ENCODE data around the gene MYH3. TPM values are rescaled to one million over a fixed set of nuclear protein-coding genes. Genes with fewer than 3 reads are reported as not detected.

Gene MYH3
- total RNA-seq, 1 experiment from 2014 or later, result 2.9 TPM

DNA sequence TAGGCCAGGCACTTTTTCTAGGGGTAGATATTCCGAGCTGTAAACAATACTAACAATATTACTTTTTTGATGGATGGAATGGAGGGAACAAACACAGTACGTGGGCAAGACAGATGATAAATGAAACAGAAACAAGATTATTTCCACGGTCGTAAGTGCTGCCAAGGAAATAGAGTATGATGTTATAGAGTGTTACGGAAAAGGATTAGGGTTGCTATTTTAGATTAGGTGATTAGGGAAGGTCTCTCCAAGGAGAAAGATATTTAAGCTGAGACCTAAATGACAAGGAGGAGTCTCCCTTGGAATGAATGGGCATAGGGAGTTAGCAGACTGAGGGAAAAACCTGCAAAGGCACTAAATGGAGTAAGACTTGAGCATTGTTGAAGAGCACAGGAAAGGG lies 48.6 kb upstream of the MYH3 start:
- DNase-seq, result no peak
- H3T11ph ChIP-seq (ENCODE audit: low read length), result no peak overlapping the region
- no peak overlapping the region for H4K91ac ChIP-seq (ENCODE audit: insufficient read length, low read depth, low read length)
- H2BK20ac ChIP-seq (ENCODE audit: low read depth, low read length, poor library complexity, severe bottlenecking), result no peak overlapping the region
- H4K8ac ChIP-seq (replicated peaks; ENCODE audit: insufficient read length, low read depth, low read length), result no peak overlapping the region
- no peak overlapping the region for H2BK15ac ChIP-seq (ENCODE audit: low read depth, low read length)
- H3K23me2 ChIP-seq (ENCODE audit: insufficient read length, low read depth, low read length, poor library complexity, severe bottlenecking), result no peaks in the 10 kb centered on the region
- H3K14ac ChIP-seq (ENCODE audit: insufficient read depth, low read length), result no peak overlapping the region
- no peak overlapping the region for H2BK5ac ChIP-seq (ENCODE audit: insufficient read length, low read length)
- H3K9ac ChIP-seq (ENCODE audit: extremely low read depth, insufficient read length, low read length), result no peak overlapping the region
- H3K79me1 ChIP-seq (ENCODE audit: insufficient read depth, low read depth, low read length, poor library complexity, severe bottlenecking), result no peaks in the 10 kb centered on the region
- no peak overlapping the region for H2AFZ ChIP-seq (ENCODE audit: low read length)
- Mint-ChIP-seq H3K9me3 (no peaks in the 10 kb centered on the region), H3K27ac (no peak overlapping the region), H3K36me3 (ENCODE audit: insufficient read depth in 1 of 3, low read depth in 3 of 3) (peaks cover 3 to 41% (median 35%) of the 10 kb centered on the region in 3 experiments; a peak in 5 of 7 replicates), H3K4me1 (peaks cover 4 to 8% of the 10 kb centered on the region in 2 experiments), H3K27me3 (ENCODE audit: low read depth) (no peaks in the 10 kb centered on the region), H3K4me3 (no peak overlapping the region)
- H4K5ac ChIP-seq (ENCODE audit: insufficient read length, low read depth, low read length), result no peak overlapping the region
- no peak overlapping the region for H2BK120ac ChIP-seq (ENCODE audit: low read depth, low read length, poor library complexity, severe bottlenecking)
- no peak overlapping the region for H3K23ac ChIP-seq (ENCODE audit: insufficient read length, low read depth, low read length)
- no peak overlapping the region for H3K27ac ChIP-seq (ENCODE audit: insufficient read length, low read depth, low read length)
- H2AK5ac ChIP-seq (ENCODE audit: insufficient read length, low read length), result no peak overlapping the region
- H2BK12ac ChIP-seq (ENCODE audit: insufficient read length, low read depth, low read length), result no peak overlapping the region
- no peaks in the 10 kb centered on the region for H3K4me1 ChIP-seq (ENCODE audit: insufficient read depth, low read length)
- 100% methylated on average over 1 of the region's 5 CpGs for WGBS (ENCODE audit: extremely low coverage, insufficient read length, low lambda C conversion rate)
- H3K18ac ChIP-seq (ENCODE audit: insufficient read length, low read depth, low read length), result no peak overlapping the region
- H3K27me3 ChIP-seq (ENCODE audit: insufficient read depth, low read length), result no peaks in the 10 kb centered on the region
- H4K20me1 ChIP-seq (ENCODE audit: control insufficient read depth, insufficient read depth, insufficient read length), result no peaks in the 10 kb centered on the region
- no peaks in the 10 kb centered on the region for H3K79me2 ChIP-seq (ENCODE audit: insufficient read depth, low read length)
- H3K4ac ChIP-seq (ENCODE audit: low read depth, low read length), result no peak overlapping the region
- H3K4me2 ChIP-seq (ENCODE audit: insufficient read depth, insufficient read length, low read length), result no peak overlapping the region
- no peaks in the 10 kb centered on the region for H3K9me3 ChIP-seq (ENCODE audit: control insufficient read depth, low read depth, low read length)
- TF ChIP-seq, protein P1, sequence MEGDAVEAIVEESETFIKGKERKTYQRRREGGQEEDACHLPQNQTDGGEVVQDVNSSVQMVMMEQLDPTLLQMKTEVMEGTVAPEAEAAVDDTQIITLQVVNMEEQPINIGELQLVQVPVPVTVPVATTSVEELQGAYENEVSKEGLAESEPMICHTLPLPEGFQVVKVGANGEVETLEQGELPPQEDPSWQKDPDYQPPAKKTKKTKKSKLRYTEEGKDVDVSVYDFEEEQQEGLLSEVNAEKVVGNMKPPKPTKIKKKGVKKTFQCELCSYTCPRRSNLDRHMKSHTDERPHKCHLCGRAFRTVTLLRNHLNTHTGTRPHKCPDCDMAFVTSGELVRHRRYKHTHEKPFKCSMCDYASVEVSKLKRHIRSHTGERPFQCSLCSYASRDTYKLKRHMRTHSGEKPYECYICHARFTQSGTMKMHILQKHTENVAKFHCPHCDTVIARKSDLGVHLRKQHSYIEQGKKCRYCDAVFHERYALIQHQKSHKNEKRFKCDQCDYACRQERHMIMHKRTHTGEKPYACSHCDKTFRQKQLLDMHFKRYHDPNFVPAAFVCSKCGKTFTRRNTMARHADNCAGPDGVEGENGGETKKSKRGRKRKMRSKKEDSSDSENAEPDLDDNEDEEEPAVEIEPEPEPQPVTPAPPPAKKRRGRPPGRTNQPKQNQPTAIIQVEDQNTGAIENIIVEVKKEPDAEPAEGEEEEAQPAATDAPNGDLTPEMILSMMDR (conservative IDR thresholded peaks at IDR 0.05), result no peak
- H3K56ac ChIP-seq (ENCODE audit: insufficient read length, low read depth, low read length), result no peak overlapping the region

Measured in H9 (cell line).